ENCODE data around the gene IL10RB. TPM values are rescaled to one million over a fixed set of nuclear protein-coding genes. Genes with fewer than 3 reads are reported as not detected.

The IL10RB gene
- total and polyA plus RNA-seq, 2 of the 8 experiments (the other 6 are each of a cell fraction or from before 2014, with no cell fraction given) = 2.7 to 3.2 TPM

DNA sequence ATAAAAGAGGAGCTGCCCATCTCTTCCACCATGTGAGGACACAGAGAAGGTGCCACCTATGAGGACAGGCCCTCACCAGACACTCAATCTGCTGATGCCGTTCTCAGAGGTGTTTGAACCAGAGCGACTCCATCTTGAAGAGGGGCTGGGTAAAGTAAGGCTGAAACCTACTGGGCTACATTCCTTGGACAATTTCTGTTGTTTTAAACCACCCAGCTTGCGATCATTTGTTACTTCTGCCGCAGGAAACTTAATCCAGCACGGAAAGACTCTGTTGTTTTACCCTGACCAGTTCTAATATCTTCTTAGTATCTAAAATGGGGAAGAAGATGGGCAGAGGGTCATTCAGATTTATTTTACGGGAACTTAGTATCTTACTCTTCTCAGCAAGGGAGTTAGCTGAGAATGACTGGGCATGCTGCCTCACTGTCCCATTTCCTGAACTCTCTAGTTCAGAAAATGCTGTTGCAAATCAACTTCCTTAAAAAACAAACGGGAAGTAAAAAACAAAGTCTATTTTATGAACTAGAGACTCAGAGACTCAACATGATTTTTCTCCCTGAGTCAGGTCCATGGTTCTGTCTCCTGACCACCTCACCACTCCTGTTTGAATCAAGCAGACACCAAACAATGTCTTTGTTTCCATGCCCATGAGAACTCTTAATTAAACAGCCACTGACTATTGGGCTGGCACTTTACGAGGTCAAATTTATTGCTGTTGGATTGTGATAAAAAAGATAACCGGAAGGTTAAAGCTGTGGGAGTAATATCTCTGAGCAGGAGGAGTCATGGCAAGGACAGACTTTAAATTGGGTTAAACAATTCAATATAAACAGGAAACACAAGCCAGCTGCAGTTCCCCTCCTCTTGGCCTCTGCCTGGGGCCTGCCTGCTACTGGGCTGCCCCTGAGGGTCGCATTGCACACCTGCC, 34.8 kb downstream of the IL10RB start (continued):
- TF ChIP-seq, protein P1, sequence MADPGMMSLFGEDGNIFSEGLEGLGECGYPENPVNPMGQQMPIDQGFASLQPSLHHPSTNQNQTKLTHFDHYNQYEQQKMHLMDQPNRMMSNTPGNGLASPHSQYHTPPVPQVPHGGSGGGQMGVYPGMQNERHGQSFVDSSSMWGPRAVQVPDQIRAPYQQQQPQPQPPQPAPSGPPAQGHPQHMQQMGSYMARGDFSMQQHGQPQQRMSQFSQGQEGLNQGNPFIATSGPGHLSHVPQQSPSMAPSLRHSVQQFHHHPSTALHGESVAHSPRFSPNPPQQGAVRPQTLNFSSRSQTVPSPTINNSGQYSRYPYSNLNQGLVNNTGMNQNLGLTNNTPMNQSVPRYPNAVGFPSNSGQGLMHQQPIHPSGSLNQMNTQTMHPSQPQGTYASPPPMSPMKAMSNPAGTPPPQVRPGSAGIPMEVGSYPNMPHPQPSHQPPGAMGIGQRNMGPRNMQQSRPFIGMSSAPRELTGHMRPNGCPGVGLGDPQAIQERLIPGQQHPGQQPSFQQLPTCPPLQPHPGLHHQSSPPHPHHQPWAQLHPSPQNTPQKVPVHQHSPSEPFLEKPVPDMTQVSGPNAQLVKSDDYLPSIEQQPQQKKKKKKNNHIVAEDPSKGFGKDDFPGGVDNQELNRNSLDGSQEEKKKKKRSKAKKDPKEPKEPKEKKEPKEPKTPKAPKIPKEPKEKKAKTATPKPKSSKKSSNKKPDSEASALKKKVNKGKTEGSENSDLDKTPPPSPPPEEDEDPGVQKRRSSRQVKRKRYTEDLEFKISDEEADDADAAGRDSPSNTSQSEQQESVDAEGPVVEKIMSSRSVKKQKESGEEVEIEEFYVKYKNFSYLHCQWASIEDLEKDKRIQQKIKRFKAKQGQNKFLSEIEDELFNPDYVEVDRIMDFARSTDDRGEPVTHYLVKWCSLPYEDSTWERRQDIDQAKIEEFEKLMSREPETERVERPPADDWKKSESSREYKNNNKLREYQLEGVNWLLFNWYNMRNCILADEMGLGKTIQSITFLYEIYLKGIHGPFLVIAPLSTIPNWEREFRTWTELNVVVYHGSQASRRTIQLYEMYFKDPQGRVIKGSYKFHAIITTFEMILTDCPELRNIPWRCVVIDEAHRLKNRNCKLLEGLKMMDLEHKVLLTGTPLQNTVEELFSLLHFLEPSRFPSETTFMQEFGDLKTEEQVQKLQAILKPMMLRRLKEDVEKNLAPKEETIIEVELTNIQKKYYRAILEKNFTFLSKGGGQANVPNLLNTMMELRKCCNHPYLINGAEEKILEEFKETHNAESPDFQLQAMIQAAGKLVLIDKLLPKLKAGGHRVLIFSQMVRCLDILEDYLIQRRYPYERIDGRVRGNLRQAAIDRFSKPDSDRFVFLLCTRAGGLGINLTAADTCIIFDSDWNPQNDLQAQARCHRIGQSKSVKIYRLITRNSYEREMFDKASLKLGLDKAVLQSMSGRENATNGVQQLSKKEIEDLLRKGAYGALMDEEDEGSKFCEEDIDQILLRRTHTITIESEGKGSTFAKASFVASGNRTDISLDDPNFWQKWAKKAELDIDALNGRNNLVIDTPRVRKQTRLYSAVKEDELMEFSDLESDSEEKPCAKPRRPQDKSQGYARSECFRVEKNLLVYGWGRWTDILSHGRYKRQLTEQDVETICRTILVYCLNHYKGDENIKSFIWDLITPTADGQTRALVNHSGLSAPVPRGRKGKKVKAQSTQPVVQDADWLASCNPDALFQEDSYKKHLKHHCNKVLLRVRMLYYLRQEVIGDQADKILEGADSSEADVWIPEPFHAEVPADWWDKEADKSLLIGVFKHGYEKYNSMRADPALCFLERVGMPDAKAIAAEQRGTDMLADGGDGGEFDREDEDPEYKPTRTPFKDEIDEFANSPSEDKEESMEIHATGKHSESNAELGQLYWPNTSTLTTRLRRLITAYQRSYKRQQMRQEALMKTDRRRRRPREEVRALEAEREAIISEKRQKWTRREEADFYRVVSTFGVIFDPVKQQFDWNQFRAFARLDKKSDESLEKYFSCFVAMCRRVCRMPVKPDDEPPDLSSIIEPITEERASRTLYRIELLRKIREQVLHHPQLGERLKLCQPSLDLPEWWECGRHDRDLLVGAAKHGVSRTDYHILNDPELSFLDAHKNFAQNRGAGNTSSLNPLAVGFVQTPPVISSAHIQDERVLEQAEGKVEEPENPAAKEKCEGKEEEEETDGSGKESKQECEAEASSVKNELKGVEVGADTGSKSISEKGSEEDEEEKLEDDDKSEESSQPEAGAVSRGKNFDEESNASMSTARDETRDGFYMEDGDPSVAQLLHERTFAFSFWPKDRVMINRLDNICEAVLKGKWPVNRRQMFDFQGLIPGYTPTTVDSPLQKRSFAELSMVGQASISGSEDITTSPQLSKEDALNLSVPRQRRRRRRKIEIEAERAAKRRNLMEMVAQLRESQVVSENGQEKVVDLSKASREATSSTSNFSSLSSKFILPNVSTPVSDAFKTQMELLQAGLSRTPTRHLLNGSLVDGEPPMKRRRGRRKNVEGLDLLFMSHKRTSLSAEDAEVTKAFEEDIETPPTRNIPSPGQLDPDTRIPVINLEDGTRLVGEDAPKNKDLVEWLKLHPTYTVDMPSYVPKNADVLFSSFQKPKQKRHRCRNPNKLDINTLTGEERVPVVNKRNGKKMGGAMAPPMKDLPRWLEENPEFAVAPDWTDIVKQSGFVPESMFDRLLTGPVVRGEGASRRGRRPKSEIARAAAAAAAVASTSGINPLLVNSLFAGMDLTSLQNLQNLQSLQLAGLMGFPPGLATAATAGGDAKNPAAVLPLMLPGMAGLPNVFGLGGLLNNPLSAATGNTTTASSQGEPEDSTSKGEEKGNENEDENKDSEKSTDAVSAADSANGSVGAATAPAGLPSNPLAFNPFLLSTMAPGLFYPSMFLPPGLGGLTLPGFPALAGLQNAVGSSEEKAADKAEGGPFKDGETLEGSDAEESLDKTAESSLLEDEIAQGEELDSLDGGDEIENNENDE (IDR thresholded peaks at IDR 0.05; ENCODE audit: insufficient replicate concordance, low read length) = no peak
- no peak for TF ChIP-seq CTBP2 (IDR thresholded peaks at IDR 0.05; ENCODE audit: borderline replicate concordance, insufficient read depth, insufficient read length, low read length)

Data from H1 (cell line).